Stimulated activated CD8-positive, alpha-beta memory T cell treated with anti-CD3 and anti-CD28 coated beads, Interleukin-12 subunit alpha, Interleukin-12 subunit beta, amount 100 ng/mL, for 24 hours (primary cell): ENCODE results near the gene GAK.
"Not testable (repeated sequence)": the region's sequence is repeated elsewhere in the genome, so short reads cannot be mapped to it uniquely, and the experiment has no call there.

Source experiments
- DNase-seq: peaks from one replicate; pipeline ENCODE4 v3.0.0-alpha.2; 2020; ENCODE audit errors: extremely low read depth

GAK gene

DNA sequence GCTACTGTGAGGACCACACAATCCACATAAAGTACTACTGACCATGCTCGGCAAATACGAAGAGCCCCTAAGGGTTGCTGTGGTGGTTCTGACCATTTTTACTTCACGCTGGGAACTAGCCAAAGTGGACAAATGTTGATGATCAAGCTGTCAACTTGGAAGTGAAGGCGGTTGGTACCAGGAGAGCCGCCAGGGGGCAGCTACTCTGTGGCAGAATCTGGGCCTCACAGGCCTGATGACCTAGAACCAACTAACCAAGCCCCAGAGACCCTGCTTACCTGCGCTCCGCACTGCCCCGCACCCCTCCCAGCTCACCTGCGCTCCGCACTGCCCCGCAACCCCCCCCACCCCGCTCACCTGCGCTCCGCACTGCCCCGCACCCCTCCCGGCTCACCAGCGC lies 5.6 kb downstream of the GAK start:
- DNase-seq, result no peak

DNA sequence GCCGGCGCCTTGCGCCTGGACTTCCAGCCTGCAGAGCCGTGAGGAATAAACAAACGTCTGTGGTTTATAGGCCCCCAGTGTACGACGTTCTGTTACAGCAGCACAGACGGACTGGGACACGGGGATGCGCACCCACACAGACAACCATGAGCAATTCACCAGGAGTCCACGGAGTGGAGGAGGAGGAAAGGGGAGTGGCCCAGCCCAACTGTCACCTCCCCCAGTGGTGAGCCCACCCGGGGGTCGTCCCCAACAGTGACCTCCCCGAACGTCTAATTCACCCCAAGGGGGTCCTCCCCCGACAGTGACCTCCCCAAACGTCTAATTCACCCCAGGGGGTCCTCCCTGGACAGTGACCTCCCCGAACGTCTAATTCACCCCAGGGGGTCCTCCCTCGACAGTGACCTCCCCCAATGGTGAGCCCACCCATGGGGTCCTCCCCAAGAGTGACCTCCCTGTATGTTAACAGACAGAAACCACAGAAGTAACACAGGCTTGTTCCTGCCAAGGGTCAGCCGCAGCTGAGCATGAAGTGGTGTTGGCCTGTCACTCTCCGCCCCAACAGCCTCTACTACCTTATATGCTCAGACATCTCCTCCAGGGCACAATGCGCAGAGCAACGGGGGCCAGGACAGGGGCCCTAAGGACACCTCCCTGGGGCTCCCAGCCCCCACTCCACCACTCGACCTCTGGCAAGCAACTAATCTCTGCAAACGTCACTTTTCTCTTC lies 6.2 kb downstream of the GAK start:
- no peak for DNase-seq

DNA sequence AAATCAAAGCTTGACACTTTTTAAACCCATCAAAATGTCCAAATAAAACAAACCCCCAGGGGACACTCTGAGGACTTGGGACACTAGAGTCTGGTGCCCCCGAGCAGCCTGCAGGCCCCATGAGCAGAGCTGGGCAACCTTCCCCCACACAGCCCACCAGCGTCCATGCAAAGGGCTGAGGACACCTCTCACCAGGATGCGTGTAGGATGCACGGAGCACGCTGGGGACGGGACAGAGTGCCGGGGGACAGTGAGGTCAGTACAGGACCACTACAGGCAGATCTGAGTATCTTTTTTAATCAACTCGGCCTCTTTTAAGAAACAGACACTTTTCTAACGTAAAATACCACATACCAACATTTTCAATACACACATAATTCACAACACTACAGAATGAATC lies 6.9 kb downstream of the GAK start:
- no peak for DNase-seq

DNA sequence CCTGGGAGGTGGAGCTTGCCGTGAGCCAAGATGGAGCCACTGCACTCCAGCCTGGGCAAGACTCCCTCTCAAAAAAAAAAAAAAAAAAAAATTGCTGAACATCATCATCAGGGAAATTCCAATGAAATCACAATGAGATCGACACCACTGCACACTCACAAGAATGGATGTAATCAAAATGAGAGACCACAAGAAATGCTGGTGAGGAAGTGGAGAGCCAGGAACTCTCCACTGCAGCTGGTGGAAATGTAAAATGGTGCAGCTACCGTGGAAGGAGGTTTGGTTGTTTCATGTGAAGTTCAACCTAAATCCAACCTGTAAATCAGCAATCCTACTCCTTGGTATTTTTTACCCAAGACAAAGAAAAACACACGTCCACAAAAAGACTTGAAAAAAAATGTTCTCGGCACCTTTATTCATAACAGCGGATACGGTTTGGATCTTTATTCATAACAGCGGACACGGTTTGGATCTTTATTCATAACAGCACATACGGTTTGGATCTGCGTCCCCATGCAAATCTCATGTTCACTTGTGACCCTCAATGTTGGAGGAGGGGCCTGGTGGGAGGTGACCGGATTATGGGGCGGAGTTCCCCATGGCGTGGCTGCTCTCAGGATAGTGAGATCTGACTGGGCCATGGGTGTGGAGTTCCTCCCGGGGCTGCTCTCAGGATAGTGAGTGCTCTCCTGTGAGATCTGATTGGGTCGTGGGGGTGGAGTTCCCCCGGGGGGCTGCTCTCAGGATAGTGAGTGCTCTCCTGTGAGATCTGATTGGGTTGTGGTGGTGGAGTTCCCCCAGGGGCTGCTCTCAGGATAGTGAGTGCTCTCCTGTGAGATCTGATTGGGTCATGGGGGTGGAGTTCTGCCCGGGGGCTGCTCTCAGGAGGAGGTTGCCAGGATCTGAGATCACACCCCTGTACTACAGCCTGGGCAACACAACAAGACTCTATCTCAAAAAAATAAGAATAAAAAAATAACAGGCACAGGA lies 7.7 kb downstream of the GAK start:
- DNase-seq, result no peak

DNA sequence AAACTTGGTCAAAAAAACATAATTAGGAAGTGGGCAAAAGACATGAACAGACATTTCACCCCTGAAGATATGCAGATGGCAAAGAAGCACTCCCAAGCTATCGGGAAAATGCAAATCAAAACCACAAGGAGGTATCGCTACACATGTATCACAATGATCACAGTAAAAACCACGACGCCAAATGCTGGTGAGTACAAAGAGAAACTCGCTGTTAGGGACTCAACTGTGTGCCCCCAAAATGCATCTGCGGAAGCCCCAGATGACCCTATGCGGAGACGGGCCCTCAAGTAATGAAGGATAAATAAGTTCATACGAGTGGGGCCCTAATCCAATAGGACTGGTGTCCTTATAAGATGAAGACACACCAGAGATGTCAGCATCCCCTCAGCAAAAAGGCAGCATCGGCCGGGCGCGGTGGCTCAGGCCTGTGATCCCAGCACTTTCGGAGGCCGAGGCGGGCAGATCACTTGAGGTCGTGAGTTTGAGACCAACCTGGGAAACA lies 10.2 kb downstream of the GAK start:
- DNase-seq, result no peak

DNA sequence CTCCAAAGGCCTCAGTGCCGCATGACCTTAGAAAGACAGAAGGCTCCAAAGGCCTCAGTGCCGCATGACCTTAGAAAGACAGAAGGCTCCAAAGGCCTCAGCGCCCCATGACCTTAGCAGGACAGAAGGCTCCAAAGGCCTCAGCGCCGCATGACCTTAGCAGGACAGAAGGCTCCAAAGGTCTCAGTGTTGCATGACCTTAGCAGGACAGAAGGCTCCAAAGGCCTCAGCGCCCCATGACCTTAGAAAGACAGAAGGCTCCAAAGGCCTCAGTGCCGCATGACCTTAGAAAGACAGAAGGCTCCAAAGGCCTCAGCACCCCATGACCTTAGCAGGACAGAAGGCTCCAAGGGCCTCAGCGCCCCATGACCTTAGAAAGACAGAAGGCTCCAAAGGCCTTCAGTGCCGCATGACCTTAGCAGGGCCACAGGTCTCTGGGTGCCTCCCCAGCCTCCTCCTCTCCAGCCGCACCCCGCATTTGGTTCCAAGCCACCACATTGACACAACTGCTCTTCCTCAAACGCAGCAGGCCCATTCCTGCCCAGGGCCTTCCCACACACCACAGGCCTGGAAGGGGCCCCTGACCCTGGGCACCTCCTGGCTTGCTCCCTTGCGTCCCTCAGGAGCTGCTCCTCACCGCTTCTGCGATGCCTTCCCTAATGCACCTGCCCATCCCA lies 13.0 kb downstream of the GAK start:
- not testable (repeated sequence) for DNase-seq

DNA sequence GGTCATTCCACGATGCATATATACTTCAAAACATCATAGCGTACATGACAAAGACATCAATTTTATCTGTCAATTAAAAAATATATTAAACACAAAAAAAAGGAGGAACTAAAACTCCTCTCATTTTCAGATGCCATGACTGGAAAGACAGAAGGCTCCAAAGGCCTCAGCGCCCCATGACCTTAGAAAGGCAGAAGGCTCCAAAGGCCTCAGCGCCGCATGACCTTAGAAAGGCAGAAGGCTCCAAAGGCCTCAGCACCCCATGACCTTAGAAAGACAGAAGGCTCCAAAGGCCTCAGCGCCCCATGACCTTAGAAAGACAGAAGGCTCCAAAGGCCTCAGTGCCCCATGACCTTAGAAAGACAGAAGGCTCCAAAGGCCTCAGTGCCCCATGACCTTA lies 13.5 kb downstream of the GAK start:
- DNase-seq, result not testable (repeated sequence)

DNA sequence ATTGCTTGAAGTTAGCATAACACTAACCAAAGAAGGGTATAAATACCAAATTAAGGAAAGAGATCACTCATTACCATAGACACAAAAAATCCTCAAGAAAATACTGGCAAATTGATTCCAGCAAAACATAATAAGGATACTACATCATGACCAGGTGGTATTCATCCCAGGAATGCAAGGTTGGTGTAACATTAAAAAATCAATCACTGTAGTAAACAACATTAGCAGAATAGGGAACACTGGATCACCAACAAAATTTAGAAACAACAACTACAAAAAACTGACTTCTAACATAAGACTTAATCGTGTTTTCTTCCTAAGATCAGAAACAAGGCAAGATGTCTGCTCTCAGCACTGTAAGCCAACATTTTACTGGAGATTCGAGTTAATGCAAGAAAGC lies 14.1 kb downstream of the GAK start:
- DNase-seq, result no peak

DNA sequence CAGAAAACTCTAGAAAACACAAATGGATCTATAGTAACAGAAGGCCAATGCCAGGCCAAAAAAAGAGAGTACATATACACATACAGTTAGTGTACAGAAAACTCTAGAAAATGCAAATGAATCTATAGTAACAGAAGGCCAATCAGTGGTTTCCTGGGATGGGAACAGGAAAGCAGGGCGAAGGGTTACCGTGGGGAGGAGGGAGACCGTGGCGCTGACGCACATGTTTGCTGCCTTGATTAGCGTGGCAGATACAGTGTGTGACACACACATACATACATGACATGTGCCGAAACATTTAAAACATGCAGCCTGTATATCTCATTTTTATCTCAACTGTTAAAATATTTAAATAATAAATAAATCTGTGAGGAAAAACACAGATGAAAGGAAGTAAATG lies 14.7 kb downstream of the GAK start:
- DNase-seq, result no peak

DNA sequence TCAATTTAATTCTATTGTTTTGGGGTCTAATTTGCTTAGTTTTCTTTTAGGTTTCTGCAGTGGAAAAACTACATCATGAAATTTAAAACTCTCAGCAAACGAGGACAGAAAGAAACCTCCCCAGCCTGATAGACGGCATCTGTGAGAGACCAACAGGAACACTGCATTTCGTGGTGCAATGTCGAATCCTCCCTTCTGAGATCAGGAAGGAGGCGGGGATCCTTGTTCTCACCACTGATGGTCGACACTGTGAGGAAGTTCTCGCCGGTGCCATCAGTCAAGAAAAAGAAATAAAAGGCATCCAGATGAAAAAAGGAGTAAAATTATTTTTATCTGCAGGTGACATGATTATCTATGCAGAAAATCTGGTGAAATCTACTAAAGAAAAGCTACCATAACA lies 16.5 kb downstream of the GAK start:
- no peak for DNase-seq

DNA sequence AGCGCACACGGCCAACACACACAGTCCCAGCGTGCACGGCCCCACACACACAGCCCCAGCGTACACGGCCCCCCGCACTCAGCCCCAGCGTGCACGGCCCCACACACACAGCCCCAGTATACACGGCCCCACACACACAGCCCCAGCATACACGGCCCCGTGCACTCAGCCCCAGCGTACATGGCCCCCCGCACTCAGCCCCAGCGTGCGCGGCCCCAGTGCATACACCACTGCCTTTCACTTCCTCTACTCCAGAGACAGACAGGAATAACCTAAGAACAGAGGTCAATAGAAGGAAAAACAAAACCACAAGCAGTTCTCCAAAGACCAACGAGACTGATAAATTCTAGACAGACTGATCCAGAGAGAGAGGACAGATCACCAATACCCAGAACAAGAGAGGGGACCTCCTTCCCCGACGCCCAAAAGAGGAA lies 17.1 kb downstream of the GAK start:
- no peak for DNase-seq

DNA sequence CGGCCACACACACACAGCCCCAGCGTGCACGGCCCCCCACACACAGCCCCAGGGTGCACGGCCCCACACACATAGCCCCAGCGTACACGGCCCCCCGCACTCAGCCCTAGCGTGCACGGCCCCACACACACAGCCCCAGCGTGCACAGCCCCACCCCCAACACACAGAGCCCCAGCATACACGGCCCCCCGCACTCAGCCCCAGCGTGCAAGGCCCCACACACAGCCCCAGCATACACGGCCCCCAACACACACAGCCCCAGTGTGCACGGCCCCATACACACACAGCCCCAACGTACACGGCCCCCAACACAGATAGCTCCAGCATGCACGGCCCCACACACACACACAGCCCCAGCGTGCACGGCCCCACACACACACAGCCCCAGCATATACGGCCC lies 17.6 kb downstream of the GAK start:
- no peak for DNase-seq

DNA sequence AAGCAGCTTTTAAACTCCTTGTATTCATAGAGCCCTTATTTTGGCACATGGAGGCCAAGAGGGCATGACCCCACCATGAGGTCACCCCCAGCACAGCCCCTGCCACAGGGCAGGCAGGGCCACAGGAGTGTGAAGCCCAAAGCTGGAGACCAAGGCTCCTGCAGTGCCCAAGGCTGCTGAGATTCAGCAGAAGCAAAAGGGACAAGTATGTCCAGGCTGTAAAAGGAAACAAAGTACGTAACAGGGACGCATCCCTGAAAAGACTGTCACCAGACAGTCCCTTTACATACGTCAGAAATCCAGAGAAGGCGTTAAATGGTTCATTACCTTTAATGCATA lies 18.9 kb downstream of the GAK start:
- DNase-seq, result no peak

DNA sequence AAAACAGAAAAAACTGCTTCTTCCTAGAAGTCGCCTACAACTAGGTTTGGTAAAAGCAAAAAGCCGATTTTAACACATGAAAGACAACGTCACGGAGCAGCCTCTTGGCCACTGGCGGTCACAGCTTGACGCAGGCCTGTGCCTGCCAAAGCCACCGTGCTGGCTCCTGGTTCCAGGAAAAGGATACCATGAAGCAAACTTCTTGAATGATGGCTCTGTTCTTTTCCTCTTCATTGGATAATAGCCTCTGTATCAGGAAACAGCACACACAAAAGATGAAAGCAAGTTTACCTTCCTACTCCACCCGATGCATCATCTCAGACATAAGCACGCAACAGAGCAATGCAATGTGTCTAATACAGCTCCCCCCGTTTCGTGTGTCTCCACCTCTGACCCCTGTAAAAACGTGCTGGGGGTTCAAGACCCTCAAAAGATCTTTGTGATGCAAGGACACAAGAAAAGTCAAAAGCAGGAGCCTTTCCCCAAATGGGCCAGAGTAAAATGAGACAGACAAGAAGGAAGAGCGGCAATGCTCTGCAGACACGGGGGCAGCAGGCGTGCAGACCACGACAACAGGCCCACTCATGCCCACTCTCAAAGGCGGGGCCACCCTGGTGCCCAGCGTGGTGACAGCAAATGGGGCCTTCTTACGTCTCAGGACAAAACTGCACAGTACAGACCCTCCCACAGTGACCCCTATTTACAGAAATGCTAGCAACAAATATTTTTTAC lies 19.4 kb downstream of the GAK start:
- DNase-seq, result no peak

DNA sequence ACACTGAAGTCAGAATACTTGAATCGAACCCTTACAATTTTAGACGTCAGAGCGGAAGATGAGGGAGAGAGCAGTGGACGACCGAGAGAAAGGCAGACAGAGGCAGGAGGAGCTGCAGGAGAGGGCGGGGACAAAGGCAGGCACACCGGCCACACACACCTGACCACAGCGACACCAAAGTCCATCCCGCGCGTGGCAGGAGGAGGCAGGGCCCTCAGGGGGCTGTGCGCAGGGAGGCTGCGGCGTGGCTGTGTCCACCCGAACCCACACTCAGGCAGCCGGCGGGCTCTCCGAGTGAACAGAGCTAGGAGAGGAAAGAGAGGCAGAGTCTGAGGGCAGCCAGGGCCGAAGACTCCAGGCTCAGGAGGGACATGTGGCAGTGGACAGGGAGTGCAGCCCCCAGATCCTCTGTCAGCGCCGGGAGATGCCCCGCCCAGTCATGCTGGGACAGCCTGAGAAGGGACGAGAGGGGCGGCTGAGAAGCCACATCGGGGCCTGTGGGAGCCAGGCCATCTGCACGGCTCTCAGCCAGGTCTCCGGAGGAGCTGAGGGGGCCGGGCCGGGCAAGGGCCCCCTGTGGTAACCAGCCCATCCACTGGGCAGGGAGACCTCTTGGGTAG lies 20.1 kb downstream of the GAK start:
- DNase-seq, result no peak

DNA sequence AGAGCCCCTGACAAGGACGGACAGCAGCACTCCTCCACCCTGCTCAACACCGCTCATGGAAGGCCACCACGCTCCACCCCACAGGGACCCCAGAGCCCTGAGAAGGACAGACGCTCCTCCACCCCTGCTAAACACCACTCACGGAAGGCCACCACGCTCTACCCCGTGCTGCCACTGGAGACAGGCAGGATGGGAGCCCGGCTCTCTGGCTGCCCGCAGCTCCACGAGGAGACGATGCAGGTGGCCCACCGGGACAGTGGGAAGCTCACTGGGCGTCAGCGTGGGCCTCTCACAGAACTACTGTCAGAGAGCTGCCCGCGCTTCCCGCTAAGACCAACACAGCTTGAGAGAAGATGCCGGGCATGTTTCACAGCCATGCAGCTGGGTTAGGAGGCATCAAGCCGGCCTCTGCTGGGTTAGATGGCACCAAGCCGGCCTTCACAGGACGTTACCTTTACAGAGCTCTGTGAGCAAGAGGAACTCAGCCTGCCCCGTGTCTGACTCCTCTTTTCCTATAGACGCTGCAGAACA lies 20.8 kb downstream of the GAK start:
- DNase-seq, result no peak

DNA sequence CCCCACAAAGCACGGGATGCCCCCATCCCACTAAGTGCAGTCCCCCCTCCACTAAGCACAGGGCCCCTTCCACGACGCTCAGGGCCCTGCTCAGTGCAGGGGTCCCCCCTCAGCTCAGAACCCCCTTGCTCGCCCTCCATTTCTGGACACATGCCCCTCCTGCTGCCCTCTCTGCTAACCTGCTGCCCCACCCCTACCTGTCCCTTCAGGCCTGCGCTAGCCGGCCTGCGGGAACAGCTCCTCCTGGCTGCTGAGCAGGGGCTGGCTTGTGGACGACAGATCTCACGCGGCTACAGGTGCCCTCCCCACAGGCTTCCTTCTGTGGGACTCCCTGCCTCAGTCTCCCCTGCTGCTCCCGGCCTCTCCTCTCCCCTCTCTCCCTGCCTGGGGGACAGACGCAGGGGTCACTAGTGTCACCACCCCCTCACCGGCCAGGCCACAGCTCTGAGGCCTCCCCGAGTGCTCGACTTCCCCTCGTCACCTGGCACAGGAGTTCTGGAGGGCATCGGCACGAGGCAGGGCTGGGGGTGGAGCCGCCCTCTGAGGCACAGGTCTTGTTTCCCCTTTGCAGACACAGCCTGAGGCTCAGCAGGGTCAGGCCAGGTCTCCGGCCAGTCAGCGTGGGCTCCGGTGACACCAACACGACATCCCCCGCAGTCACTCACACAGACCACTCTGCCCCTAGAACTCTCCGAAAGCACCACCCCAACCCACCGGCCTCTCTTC lies 21.6 kb downstream of the GAK start:
- no peak for DNase-seq

DNA sequence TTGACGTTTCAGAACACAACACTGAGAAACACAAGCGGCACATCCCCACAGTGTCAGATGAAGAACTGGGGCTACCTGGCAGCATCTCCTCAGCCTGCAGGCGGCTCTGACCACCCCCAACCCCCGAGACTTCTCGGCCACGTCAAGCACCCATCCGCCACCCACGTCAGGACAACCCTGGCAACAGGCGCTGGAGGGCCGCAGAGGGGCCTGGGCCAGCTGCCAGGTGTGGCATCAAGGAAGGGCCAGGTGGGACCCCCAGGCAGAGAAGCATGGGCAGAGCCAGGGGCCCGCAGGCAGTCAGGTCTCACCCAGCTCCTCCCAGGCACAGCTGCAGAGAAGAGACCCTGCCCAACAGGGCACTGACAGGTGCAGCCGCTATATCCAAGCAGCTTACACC lies 22.3 kb downstream of the GAK start:
- no peak for DNase-seq

DNA sequence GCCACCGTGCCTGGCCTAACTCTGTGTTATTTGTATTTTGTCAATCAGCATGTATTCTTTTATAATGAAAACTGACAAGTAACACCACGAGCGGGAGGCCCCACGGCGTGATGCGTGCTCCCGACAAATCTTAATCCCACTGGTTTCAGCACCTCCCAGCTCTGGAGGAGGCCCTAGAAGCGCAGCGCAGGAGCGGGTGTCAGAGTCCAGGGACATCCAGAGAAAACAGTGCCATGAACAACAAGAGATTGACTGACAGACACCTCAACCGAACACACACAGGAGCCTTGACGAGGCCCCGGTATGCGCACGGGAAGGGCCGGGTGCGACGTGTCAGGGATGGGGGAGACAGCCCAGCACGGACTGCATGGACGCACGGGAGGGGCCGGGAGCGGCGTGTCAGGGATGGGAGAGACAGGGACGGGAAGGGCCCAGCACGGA lies 23.0 kb downstream of the GAK start:
- no peak for DNase-seq
